ENCODE data around the gene KCNQ5.

Gene KCNQ5

DNA sequence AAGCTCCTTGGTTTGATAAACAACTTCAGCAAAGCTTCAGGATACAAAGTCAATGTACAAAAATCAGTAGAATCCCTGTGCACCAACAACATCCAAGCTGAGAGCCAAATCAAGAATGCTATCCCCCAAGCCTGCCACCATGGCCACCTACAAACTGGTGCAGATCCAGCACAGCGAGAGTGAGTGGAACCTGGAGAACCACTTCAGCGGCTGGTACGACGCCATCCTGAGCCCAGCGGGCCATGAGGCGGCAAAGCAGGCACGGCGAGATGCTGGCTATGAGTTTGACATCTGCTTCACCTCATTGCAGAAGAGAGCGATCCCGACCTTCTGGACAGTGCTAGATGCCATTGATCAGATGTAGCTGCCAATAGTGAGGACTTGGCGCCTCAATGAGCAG lies 433.1 kb downstream of the KCNQ5 start:
- no peak for TF ChIP-seq CTCF (IDR thresholded peaks at IDR 0.05; ENCODE audit: borderline replicate concordance, insufficient read depth, low read depth, low read length)
- no peak overlapping the region for H3K4me3 ChIP-seq (ENCODE audit: low read depth, low read length)

DNA sequence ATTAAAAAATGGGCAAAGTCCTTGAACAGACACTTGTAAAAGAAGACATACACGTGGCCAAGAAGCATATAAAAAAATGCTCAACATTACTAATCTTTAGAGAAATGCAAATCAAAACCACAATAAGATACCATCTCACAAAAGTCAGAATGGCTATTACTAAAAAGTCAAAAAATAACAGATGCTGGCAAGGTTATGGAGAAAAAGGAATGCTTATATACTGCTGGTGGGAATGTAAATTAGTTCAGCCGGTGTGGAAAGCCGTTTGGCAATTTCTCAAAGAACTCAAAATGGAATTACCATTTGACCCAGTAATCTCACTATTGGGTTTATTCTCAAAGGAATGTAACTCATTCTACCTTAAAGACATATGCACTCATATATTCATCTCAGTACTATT lies 436.9 kb downstream of the KCNQ5 start:
- TF ChIP-seq CTCF (IDR thresholded peaks at IDR 0.05; ENCODE audit: borderline replicate concordance, insufficient read depth, low read depth, low read length): no peak
- H3K4me3 ChIP-seq (ENCODE audit: low read depth, low read length): no peak overlapping the region

GRCh38 chr6:73062130-73062529 lies 440.3 kb downstream of the KCNQ5 start:
- TF ChIP-seq CTCF (IDR thresholded peaks at IDR 0.05; ENCODE audit: borderline replicate concordance, insufficient read depth, low read depth, low read length): no peak
- no peak overlapping the region for H3K4me3 ChIP-seq (ENCODE audit: low read depth, low read length)

DNA sequence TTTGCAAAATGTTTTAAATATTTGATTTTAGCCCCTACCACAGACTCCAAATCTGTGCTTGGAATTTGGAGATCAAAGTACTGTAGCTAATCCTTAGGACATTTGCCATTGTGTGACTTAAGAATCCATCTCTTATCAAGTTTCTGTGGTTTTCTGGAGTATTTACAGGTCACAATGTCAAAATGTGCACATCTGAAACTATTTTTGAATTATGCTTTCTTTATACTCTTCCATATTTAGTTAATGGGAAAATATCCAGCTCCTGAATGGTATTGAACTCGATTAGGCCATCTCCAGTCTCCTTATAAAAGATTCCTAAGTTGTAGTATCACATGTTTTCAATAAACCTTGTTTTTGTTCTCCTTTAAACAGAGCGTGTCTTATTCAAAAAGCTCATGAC lies 441.0 kb downstream of the KCNQ5 start:
- TF ChIP-seq CTCF (IDR thresholded peaks at IDR 0.05; ENCODE audit: borderline replicate concordance, insufficient read depth, low read depth, low read length): no peak
- no peak overlapping the region for H3K4me3 ChIP-seq (ENCODE audit: low read depth, low read length)

DNA sequence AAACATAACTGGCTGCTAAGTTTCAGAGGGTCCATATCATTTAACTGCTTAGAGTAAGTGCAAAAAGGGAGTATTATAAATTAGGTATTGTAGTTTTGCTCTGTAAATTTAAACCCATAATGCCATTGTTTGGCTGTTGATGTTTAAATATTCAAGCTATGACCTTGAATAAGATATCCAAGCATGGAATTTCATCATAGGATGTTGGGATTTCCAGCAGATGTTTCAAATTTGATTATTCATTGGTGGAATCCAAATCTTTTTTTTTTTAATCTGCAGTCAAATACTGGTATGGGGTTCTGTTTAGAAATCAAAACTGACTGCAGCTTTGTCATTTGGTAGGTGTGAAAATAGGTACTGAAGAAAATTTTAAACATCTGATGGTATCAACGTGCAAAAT lies 442.4 kb downstream of the KCNQ5 start:
- no peak for TF ChIP-seq CTCF (IDR thresholded peaks at IDR 0.05; ENCODE audit: borderline replicate concordance, insufficient read depth, low read depth, low read length)
- no peak overlapping the region for H3K4me3 ChIP-seq (ENCODE audit: low read depth, low read length)

DNA sequence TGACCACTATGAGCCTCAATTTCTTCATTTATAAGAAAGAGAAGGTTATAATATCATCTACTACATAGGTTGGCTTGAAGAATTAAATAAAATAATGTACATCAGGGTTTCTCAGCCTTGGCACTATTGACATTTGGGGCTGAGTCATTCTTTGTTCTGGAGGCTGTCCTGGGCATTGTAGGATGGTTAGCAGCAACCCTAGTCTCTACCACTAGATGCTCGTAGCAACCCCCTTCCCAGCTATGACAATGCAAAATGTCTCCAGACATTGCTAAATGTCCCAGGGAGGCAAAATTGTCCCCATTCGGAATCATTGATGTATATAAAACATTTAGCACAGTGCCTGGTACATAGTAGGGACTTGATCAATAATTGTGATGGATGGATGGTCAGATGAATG lies 451.4 kb downstream of the KCNQ5 start:
- no peak for TF ChIP-seq CTCF (IDR thresholded peaks at IDR 0.05; ENCODE audit: borderline replicate concordance, insufficient read depth, low read depth, low read length)
- H3K4me3 ChIP-seq (ENCODE audit: low read depth, low read length): no peak overlapping the region

GRCh38 chr6:73074175-73074574 lies 452.3 kb downstream of the KCNQ5 start:
- H3K4me3 ChIP-seq (ENCODE audit: low read depth, low read length): no peak overlapping the region
- TF ChIP-seq CTCF (IDR thresholded peaks at IDR 0.05; ENCODE audit: borderline replicate concordance, insufficient read depth, low read depth, low read length): no peak
